H1 (cell line): Measurements from ENCODE around the gene KLF12. TPM values are rescaled to one million over a fixed set of nuclear protein-coding genes. Genes with fewer than 3 reads are reported as not detected.

Experiments
- CTCF ChIA-PET: fragments of 300-600 bp; sonication (Branson Sonifier 250); formaldehyde crosslinking; loops from one replicate; lab custom pipeline; 2021; ENCODE audit not compliant: partially characterized antibody; lab: Charles Lee
- POLR2A ChIA-PET: fragments of 300-600 bp; sonication (Branson Sonifier 250); formaldehyde crosslinking; loops from one replicate; lab custom pipeline; 2021; ENCODE audit warnings: inconsistent platforms; ENCODE audit not compliant: partially characterized antibody; lab: Charles Lee
- DNase-seq, 2 experiments: peaks; one replicate each; pipeline versions ENCODE4 v3.0.0 to v3.0.0-alpha.2; 2010 to 2022; ENCODE audit warnings: low spot score in 2 of 2, low read depth in 1 of 2, mixed read lengths in 1 of 2
- FAIRE-seq: peaks from 2 replicates; lab custom pipeline; 2011; peaks lifted over from hg19 to GRCh38; lab: Jason Lieb, UNC
- H2AFZ ChIP-seq: 2 replicates; pipeline ENCODE4 v1.8.1; 2012; ENCODE audit warnings: low read length, inconsistent platforms
- H2AK5ac ChIP-seq: 2 replicates; pipeline ENCODE4 v1.6.1; 2013; ENCODE audit warnings: low read depth, low read length
- H2BK120ac ChIP-seq: replicated peaks from 2 replicates; pipeline ENCODE3; 2013; ENCODE audit warnings: low read depth, low read length, inconsistent platforms
- H2BK12ac ChIP-seq: 2 replicates; pipeline ENCODE4 v1.6.1; 2013; ENCODE audit warnings: low read depth, low read length
- H2BK15ac ChIP-seq: 2 replicates; pipeline ENCODE4 v1.6.1; 2013; ENCODE audit warnings: low read length
- H2BK20ac ChIP-seq: 2 replicates; pipeline ENCODE4 v1.6.1; 2013; ENCODE audit warnings: low read length
- H2BK5ac ChIP-seq: 2 replicates; pipeline ENCODE4 v1.6.1; 2013; ENCODE audit warnings: low read depth, low read length
- H3K14ac ChIP-seq: 2 replicates; pipeline ENCODE4 v1.6.1; 2013; ENCODE audit warnings: inconsistent platforms; ENCODE audit not compliant: insufficient read length
- H3K18ac ChIP-seq: 2 replicates; pipeline ENCODE4 v1.6.1; 2013; ENCODE audit warnings: low read length; ENCODE audit errors: extremely low read depth
- H3K23ac ChIP-seq: 2 replicates; pipeline ENCODE4 v1.6.1; 2013; ENCODE audit warnings: inconsistent platforms; ENCODE audit not compliant: insufficient read length
- H3K23me2 ChIP-seq: 2 replicates; pipeline ENCODE4 v1.6.1; 2013; ENCODE audit warnings: low read depth, low read length
- H3K27ac ChIP-seq: 2 replicates; pipeline ENCODE4 v1.6.1; 2011; ENCODE audit warnings: low read depth, low read length, inconsistent platforms
- H3K27me3 ChIP-seq, 4 experiments: replicated peaks in 1 of 4; 1 replicate in 1 of 4; 2 replicates in 3 of 4; pipeline versions ENCODE4 v1.6.1 to v1.8.1; 2011 to 2013; ENCODE audit warnings: low read length in 3 of 4, mild to moderate bottlenecking in 3 of 4, inconsistent platforms in 2 of 4, mixed read lengths in 2 of 4, moderate library complexity in 1 of 4; ENCODE audit not compliant: control insufficient read depth in 3 of 4, insufficient read depth in 3 of 4; ENCODE audit errors: extremely low read depth in 1 of 4
- H3K36me3 ChIP-seq, 4 experiments: 2 replicates each; pipeline versions ENCODE4 v1.6.1 to v1.8.1; 2011 to 2013; ENCODE audit warnings: mild to moderate bottlenecking in 4 of 4, low read length in 3 of 4, moderate library complexity in 2 of 4, control low read depth in 1 of 4, inconsistent platforms in 1 of 4; ENCODE audit not compliant: insufficient read depth in 4 of 4, control insufficient read depth in 2 of 4
- H3K4ac ChIP-seq: replicated peaks from 2 replicates; pipeline ENCODE3; 2013; ENCODE audit warnings: low read length, low read depth, mixed read lengths, inconsistent platforms; ENCODE audit not compliant: insufficient read length
- H3K4me1 ChIP-seq, 4 experiments: replicated peaks in 1 of 4; 1 replicate in 1 of 4; 2 replicates in 3 of 4; pipeline versions ENCODE4 v1.6.1 to v1.8.1; 2011 to 2013; ENCODE audit warnings: low read length in 3 of 4, inconsistent platforms in 2 of 4, mixed read lengths in 1 of 4; ENCODE audit not compliant: insufficient read depth in 4 of 4, control insufficient read depth in 3 of 4
- H3K4me2 ChIP-seq, 2 experiments: 2 replicates each; pipeline versions ENCODE4 v1.6.1 to v1.8.1; 2011 to 2013; ENCODE audit warnings: low read depth in 2 of 2, low read length in 2 of 2, control low read depth in 1 of 2, inconsistent platforms in 1 of 2, mild to moderate bottlenecking in 1 of 2; ENCODE audit not compliant: insufficient read depth in 1 of 2
- H3K4me3 ChIP-seq, 4 experiments: fragments of 200-600, 300-600 bp in 1 of 4; sonication (generic), shearing (Covaris generic), sonication (Bioruptor Twin) in 1 of 4; 2 replicates each; pipeline versions ENCODE4 v1.5.1 to v1.8.1; 2011 to 2016; ENCODE audit warnings: low read length in 4 of 4, low read depth in 3 of 4, control low read depth in 2 of 4, inconsistent platforms in 2 of 4, mild to moderate bottlenecking in 2 of 4, mixed read lengths in 1 of 4, moderate library complexity in 1 of 4; ENCODE audit not compliant: insufficient read depth in 2 of 4; ENCODE audit errors: extremely low read depth in 1 of 4
- H3K56ac ChIP-seq: replicated peaks from 2 replicates; pipeline ENCODE3; 2013; ENCODE audit warnings: low read depth, mild to moderate bottlenecking, mixed read lengths, low read length, inconsistent platforms; ENCODE audit not compliant: insufficient read length
- H3K79me1 ChIP-seq: 2 replicates; pipeline ENCODE4 v1.6.1; 2013; ENCODE audit warnings: low read depth, low read length, control low read depth
- H3K79me2 ChIP-seq, 2 experiments: 2 replicates each; pipeline versions ENCODE4 v1.6.1 to v1.8.1; 2012 to 2013; ENCODE audit warnings: low read length in 2 of 2, mild to moderate bottlenecking in 2 of 2, inconsistent platforms in 1 of 2; ENCODE audit not compliant: insufficient read depth in 2 of 2, control insufficient read depth in 1 of 2
- H3K9ac ChIP-seq, 4 experiments: replicated peaks in 1 of 4; 1 replicate in 1 of 4; 2 replicates in 3 of 4; pipeline versions ENCODE4 v1.6.1 to v1.8.1; 2011 to 2013; ENCODE audit warnings: low read depth in 3 of 4, low read length in 3 of 4, control low read depth in 2 of 4, mild to moderate bottlenecking in 2 of 4, moderate library complexity in 2 of 4, inconsistent platforms in 1 of 4; ENCODE audit errors: extremely low read depth in 1 of 4
- H3K9me3 ChIP-seq, 2 experiments: 2 replicates each; pipeline versions ENCODE4 v1.6.1 to v1.8.1; 2012 to 2013; ENCODE audit warnings: mild to moderate bottlenecking in 2 of 2, moderate library complexity in 2 of 2, control low read depth in 1 of 2, inconsistent platforms in 1 of 2, low read depth in 1 of 2, low read length in 1 of 2, mixed read lengths in 1 of 2; ENCODE audit not compliant: insufficient read depth in 2 of 2
- H4K20me1 ChIP-seq, 2 experiments: replicated peaks in 1 of 2; 2 replicates each; pipeline versions ENCODE3 to v1.8.1; 2011 to 2013; ENCODE audit warnings: inconsistent platforms in 2 of 2, low read length in 2 of 2, mild to moderate bottlenecking in 1 of 2; ENCODE audit not compliant: insufficient read depth in 2 of 2, control insufficient read depth in 1 of 2
- H4K5ac ChIP-seq: 2 replicates; pipeline ENCODE4 v1.6.1; 2013; ENCODE audit warnings: low read length, low read depth, mixed read lengths, inconsistent platforms; ENCODE audit not compliant: insufficient read length
- H4K8ac ChIP-seq: 2 replicates; pipeline ENCODE4 v1.8.0; 2013; ENCODE audit warnings: mild to moderate bottlenecking, moderate library complexity, low read length, inconsistent platforms; ENCODE audit not compliant: insufficient read depth; ENCODE audit errors: extremely low read depth
- H4K91ac ChIP-seq: replicated peaks from 2 replicates; pipeline ENCODE3; 2013; ENCODE audit warnings: low read length, mixed read lengths, inconsistent platforms; ENCODE audit not compliant: insufficient read length
- GABPA ChIP-seq: IDR thresholded peaks from 2 replicates; pipeline ENCODE4 v1.6.1; 2011; ENCODE audit warnings: mild to moderate bottlenecking, low read length, moderate library complexity, borderline replicate concordance; ENCODE audit not compliant: insufficient read depth
- TEAD4 ChIP-seq: IDR thresholded peaks from 2 replicates; pipeline ENCODE4 v1.6.1; 2012; ENCODE audit warnings: low read depth, low read length, inconsistent platforms, mixed read lengths
- WGBS, 2 experiments: shearing (Covaris generic) in 1 of 2; methylation state at CpG; one replicate each; pipeline versions ENCODE4 v1.1.6 to v1.1.7; 2013 to 2015; ENCODE audit warnings: low lambda C conversion rate in 2 of 2, mixed read lengths in 2 of 2, inconsistent platforms in 1 of 2, low coverage in 1 of 2, missing lambda C conversion rate in 1 of 2; ENCODE audit not compliant: insufficient replicate concordance in 2 of 2, insufficient coverage in 1 of 2, insufficient read length in 1 of 2; ENCODE audit errors: extremely low coverage in 1 of 2, missing lambda C conversion rate in 1 of 2; 5-methylcytosine and 5-hydroxymethylcytosine counted together
- polyA plus RNA-seq, 7 experiments: library from polyadenylated mRNA; depleted of rRNA in 3 of 7; stranded (reverse) in 5 of 7; unstranded in 2 of 7; fragments of >200 nt in 5 of 7; fragments of 200-250 nt in 2 of 7; gene quantifications; 1 replicate in 5 of 7; 2 replicates in 1 of 7; 4 replicates in 1 of 7; pipeline versions ENCODE4 v1.2.1 to v1.2.3, GENCODE V29; 2011 to 2013; ENCODE audit warnings: missing spikeins in 2 of 7, mixed read lengths in 2 of 7
- total RNA-seq: library from RNA; stranded (reverse); fragmentation: NEBNext Ultra II Directional; extraction: Animal tissue kit (Norgen Biotek cat#: 25700); gene quantifications from 2 replicates; pipeline ENCODE4 v1.2.1, GENCODE V29; 2021

KLF12 gene
- total and polyA plus RNA-seq, 2 of the 8 experiments (the other 6 are each of a cell fraction or from before 2014, with no cell fraction given) = 6.6 to 12.1 TPM

GRCh38 chr13:74138241-74138640 lies 4.0 kb upstream of the KLF12 start:
- DNase-seq (no peak), FAIRE-seq (no peak)
- Histone ChIP-seq H2BK20ac (no peak overlapping the region), H3K14ac (no peak overlapping the region), H4K91ac (no peak overlapping the region), H2BK120ac (no peak overlapping the region), H4K8ac (no peak overlapping the region), H2BK15ac (no peak overlapping the region), H3K23ac (no peak overlapping the region), H2BK12ac (no peak overlapping the region), H3K36me3 (no peaks in the 10 kb centered on the region), H2AFZ (no peak overlapping the region), H3K4me2 (no peak overlapping the region), H3K23me2 (peaks cover 13% of the 10 kb centered on the region), H2AK5ac (no peak overlapping the region), H4K5ac (no peak overlapping the region), H3K27me3 (no peaks in the 10 kb centered on the region), H2BK5ac (no peak overlapping the region), H3K4ac (no peak overlapping the region), H3K9ac (no peak overlapping the region), H3K27ac (no peak overlapping the region), H3K18ac (no peak overlapping the region), H3K4me1 (peaks cover 0 to 3% (median 1%) of the 10 kb centered on the region in 4 experiments; a peak in 3 of 7 replicates), H4K20me1 (no peaks in the 10 kb centered on the region), H3K56ac (no peak overlapping the region), H3K79me2 (no peaks in the 10 kb centered on the region), H3K9me3 (no peaks in the 10 kb centered on the region), H3K4me3 (no peak overlapping the region), H3K79me1 (no peaks in the 10 kb centered on the region)
- ChIA-PET POLR2A (no interaction called here), CTCF (interaction anchor here (1.8 kb wide), 2 partner anchors 148 to 370 kb away, joined by 4 to 5 read pairs; no protein-coding TSS in a partner anchor)
- TF ChIP-seq TEAD4 (no peak), GABPA (no peak)
- 92% methylated on average over 3 of the region's 3 CpGs; no CpG with 5 or more reads in 1 of the 2 experiments for WGBS, 2 experiments
